ENCODE measurements around the gene CXCL16. TPM values are rescaled to one million over a fixed set of nuclear protein-coding genes. Genes with fewer than 3 reads are reported as not detected.

Gene CXCL16
- total RNA-seq, 1 experiment from 2014 or later = 3.8 TPM

- DNase-seq (ENCODE audit: low read depth) = no peak
These were observed 10.9 kb upstream of the CXCL16 start for GRCh38 chr17:4750606-4751005.

- no peak for DNase-seq (ENCODE audit: low read depth)
These were observed 9.0 kb upstream of the CXCL16 start for GRCh38 chr17:4748686-4749085.

DNA sequence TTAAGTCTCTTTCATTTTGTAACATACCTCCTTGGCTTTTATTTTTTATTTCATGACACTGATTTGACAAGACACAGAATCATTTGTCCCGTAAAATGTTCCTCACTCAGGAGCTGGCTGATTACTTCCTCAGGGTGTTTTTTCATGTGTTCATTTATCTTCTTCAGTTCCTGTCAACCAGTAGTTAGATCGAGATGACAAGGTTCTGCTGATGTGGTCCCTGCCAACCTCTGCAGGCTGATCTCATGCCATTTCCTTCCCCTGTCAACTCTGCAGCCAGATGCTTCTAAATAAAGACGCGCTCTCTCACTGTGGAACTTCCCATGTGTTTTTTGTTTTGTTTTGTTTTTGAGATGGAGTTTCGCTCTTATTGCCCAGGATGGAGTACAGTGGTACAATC is 8.1 kb upstream of the CXCL16 start:
- DNase-seq (ENCODE audit: low read depth) = no peak

GRCh38 chr17:4744999-4745969 is 5.6 kb upstream of the CXCL16 start:
- no peak for DNase-seq (ENCODE audit: low read depth)

- no peak for DNase-seq (ENCODE audit: low read depth)
These were observed 4.2 kb upstream of the CXCL16 start for GRCh38 chr17:4743898-4744297.

GRCh38 chr17:4743216-4743615 is 3.5 kb upstream of the CXCL16 start:
- no peak for DNase-seq (ENCODE audit: low read depth)

GRCh38 chr17:4742629-4743028 is 2.9 kb upstream of the CXCL16 start:
- no peak for DNase-seq (ENCODE audit: low read depth)

DNA sequence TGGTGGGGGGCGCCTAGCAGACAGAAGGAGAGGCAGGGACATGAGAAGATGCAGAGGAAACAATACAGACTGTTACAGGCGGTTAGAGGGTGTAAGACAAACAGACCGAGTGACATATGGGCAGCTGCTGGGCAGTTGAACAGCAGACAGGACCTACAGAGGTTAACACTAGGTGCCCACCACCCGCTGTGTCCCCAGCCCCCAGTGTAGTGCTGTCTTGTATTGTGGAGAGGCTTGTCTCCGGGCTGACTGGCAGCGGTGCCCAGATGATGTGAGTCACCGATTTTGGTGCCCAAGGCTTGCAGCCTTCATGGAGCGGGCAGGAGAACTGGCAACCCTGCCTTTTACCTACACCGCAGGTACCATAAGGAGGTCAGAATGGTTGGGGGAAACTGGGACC is 2.4 kb upstream of the CXCL16 start:
- no peak for DNase-seq (ENCODE audit: low read depth)

- no peak for DNase-seq (ENCODE audit: low read depth)
These were observed 1.8 kb upstream of the CXCL16 start for GRCh38 chr17:4741544-4741943.

DNA sequence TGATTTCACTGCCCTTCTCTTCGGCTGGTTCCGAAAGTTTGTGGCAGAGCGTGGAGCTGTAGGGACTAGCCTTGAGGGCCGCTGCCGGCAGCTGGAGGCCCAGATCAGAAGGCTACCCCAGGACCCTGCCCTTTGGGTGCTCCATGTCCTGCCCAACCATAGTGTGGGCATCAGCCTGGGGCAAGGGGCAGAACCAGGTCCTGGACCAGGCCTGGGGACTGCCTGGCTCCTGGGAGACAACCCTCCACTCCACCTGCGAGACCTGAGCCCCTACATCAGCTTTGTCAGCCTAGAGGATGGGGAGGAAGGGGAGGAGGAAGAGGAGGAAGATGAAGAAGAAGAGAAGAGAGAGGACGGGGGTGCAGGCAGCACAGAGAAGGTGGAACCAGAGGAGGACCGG is 856 bp upstream of the CXCL16 start:
- DNase-seq (ENCODE audit: low read depth) = no peak

- DNase-seq (ENCODE audit: low read depth) = no peak
These were observed 260 bp upstream of the CXCL16 start for GRCh38 chr17:4740025-4740351.

DNA sequence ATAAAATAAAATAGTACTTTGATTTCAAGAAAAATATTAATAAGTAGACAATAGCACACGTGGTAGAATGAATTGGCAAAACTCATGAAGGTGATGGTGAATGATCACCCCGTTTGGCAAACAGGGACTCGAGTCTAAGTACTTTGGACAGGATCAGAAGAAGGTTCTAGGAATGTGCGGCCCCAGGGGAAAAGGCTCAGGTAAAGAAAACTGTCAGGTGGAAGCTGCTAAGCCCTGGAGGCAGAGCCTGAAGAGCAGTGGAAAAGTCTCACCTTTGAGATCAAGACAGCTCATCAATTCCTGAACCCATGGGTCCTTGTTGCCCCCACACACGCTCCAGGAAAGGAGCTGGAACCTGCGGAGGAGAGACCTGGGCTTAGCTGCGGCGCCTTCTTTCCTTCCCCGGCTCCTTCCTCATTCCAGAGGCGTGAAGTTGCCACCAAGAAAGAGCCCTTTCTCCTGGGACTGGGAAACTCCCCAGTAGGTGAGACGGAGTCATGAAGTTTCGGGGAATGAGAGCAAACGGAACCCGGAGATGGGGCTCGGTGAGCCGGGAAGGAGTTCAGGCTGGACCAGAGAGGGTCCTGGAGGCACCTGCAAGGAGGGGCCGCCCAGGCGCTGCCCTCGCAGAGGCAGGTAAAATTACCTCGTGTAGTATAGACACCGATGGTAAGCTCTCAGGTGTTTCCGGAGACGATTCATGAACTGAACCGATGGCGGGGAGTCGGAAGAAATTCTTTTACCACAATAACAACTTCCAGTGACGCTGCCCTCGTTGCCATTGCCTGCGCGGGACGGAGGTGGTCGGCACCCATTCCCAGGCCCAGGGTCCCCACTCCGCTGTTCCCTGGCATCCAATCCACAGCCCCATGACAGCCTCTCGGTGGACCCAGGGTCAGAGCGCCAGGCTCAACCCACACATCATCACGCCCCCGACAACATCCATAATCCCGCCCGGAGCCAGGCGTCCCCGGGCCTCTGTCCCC is 1.3 kb downstream of the CXCL16 start:
- no peak for DNase-seq (ENCODE audit: low read depth)

- DNase-seq (ENCODE audit: low read depth) = no peak
These were observed 3.7 kb downstream of the CXCL16 start for GRCh38 chr17:4735876-4736651.

DNA sequence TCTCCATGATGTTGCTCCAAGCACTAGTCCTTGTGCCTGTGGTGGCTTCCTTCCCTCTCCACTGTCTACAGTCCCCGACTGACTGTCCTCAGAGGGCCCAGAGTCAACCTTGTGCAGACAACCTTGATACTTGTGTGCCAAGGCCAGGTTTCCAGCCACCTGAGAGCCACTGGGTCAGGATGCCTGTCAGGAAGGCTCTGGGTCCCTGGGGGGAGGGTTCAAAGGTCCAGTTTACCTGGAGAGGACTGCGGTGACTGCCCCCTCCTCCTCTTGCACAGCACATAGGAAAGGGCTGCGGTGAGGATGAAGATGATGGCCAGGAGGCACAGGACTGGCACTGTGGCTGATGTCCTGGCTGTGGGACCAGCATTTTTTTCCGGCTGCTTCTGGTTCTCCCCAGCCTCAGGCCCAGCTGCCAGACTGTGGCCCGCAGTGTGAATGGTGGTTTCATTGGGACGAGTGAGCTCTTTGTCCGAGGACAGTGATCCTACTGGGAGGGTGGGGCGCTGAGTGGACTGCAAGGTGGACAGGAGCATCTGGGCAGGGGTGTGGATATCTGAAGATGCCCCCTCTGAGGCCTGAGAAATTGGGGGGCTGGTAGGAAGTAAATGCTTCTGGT is 4.8 kb downstream of the CXCL16 start:
- no peak for DNase-seq (ENCODE audit: low read depth)

GRCh38 chr17:4733073-4733531 is 6.6 kb downstream of the CXCL16 start:
- DNase-seq (ENCODE audit: low read depth) = no peak

GRCh38 chr17:4728124-4728523 is 11.6 kb downstream of the CXCL16 start:
- no peak for DNase-seq (ENCODE audit: low read depth)

- no peak for DNase-seq (ENCODE audit: low read depth)
These were observed 13.9 kb downstream of the CXCL16 start for GRCh38 chr17:4725646-4726310.

DNA sequence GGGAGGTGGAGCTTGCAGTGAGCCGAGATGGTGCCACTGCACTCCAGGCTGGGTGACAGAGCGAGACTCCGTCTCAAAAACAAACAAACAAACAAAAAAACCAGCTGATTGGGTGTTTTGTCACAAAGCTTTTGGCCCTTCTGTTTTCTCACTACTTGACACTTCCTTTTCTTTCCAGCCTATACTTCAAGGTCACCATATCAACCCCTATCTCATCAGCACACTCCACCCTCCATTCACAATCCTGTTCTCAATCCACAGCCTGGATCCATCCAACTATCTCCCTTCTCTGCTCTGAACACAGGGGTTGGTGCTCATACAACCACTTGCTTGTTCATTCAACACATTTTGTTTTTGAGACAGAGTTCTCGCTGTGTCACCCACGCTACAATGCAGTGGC is 15.1 kb downstream of the CXCL16 start:
- no peak for DNase-seq (ENCODE audit: low read depth)

DNA sequence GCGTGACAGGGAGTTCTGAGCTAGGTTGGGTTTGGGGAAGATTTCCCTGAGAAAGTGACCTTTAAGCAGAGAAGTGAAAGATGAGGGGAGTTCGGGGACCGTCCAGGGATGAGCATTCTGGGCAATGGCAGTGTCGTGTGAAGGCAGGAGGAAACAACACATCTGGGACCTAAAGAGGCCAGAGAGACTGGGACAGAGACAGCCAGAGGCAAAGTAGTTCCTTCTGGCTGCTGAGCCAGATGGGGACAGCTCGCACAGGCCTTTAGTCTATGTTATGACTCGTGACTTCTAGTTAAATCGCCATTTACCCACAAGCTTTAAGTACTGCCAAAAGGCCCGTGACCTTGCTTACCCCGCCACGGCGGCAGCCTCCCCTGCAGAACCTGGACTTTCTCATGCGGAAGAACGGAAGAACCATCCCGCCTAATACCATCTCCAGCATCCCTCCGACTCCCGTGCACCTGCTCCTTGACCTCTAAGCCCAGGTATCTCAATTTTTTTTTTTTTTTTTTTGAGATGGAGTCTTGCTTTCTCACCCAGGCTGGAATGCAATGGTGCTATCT is 17.0 kb downstream of the CXCL16 start:
- no peak for DNase-seq (ENCODE audit: low read depth)

Measured in Daoy (cell line).